Measurements from ENCODE around the gene CADM1.
A peak's percentile ranks its signal among the peaks of the same experiment; 100 is the strongest.

DNA sequence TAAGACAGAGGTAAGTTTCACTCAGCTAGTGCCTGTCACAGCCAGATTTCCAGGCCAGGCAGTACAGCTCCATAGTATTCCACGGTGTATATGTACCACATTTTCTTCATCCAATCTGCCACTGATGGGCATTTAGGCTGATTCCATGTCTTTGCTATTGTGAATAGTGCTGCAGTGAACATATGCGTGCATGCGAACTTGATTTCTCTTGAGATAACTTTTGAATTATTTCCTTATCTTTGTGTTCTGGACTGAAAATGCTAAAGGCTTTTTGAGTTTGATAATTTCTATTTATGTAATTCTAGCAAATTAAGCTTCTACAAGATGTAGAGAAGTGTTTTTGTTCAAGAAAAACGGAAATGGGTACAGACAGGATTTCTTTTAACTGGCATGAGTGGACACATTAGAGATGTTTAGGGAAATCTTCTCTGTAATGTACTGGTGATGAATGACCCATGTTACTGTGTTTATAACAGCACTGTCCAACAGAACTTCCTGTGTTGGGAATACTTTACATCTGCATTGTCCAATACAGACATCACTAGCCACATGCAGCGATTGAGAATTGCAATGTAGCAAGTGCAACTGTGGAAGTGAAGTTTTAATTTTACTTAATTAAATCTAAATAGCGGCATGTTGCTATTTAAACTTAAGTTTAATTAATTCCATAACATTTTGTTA lies 151.3 kb downstream of the CADM1 start:
- peak; percentile 81 for TF ChIP-seq GATA2 (IDR thresholded peaks at IDR 0.05; ENCODE audit: low read depth, low read length)
- TF ChIP-seq GATA3 (IDR thresholded peaks at IDR 0.05; ENCODE audit: low read depth, low read length), result peak; percentile 92

Measured in SH-SY5Y (cell line).